GM18498 (cell line): ENCODE results near the gene TAS2R8.

Experiments used
- ATAC-seq: cut with Tn5 transposase; IDR thresholded peaks from one replicate; pipeline ENCODE4 v1.9.1; 2021; ENCODE audit warnings: mild to moderate bottlenecking, moderate library complexity; ENCODE audit not compliant: unreplicated experiment

Gene TAS2R8

GRCh38 chr12:10756194-10756593 is 50.9 kb downstream of the TAS2R8 start:
- no peak for ATAC-seq
